ENCODE data around the gene PTGDR.
A peak's percentile ranks its signal among the peaks of the same experiment; 100 is the strongest.

Gene PTGDR

GRCh38 chr14:52265253-52265652 lies 2.2 kb upstream of the PTGDR start:
- DNase-seq (ENCODE audit: low spot score), result no peak

DNA sequence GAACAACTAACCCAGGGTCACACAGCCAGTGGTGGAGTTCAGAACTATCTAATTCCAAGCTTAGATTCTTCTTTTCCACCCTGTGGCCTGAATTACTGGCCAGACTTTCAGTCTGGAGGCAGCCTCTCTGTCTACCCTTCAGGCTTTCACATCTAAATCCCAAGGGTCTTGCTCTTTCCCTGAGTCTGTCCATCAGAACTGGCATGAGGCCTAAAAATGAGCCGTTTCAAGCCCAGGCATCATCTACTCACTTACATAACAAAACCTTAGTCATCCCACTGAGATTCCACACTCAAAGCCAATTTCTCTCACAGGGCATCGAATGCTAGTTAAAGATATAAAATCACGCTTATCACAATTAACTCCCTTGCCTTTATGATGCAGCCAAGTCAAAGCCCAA lies 1.3 kb upstream of the PTGDR start:
- no peak for DNase-seq (ENCODE audit: low spot score)

DNA sequence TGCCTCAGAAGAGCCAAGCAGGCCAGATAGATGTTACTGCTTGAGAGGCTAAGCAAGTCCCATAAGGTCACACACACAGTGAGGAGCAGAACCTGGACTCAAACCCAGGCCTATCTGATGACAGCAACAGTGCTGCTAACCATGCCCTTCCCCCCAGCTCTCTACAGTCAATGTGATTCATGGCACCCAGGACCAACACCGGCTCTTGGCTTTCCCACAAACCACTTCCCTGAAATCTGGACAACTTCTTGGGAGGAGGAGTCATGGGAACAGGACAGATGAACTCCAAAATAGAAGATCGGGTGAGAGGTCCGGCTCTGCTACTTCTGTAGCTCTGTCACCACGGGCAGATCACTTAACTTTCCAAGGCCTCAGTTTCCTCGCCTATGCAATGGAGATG lies 716 bp upstream of the PTGDR start:
- DNase-seq (ENCODE audit: low spot score), result no peak

DNA sequence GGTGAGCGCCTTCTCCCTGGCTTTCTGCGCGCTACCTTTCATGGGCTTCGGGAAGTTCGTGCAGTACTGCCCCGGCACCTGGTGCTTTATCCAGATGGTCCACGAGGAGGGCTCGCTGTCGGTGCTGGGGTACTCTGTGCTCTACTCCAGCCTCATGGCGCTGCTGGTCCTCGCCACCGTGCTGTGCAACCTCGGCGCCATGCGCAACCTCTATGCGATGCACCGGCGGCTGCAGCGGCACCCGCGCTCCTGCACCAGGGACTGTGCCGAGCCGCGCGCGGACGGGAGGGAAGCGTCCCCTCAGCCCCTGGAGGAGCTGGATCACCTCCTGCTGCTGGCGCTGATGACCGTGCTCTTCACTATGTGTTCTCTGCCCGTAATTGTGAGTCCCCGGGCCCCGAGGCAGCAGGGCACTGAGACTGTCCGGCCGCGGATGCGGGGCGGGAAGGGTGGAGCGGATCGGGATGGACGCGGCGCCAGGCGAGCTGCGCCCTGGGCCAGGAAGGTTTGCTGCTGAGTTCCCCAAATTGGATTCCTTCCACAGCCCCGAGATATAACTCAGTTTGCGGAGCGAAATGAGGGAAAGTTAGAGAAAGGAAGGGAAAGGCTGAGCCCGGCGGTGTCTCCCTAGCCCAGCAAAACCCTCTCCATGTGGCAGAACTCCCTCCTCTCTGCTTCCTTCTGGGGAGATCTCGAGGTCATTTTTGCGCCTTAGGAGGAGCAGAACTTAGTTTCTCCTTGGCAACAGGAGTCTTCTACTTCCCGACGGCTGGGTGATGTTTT lies 972 bp downstream of the PTGDR start:
- no peak for DNase-seq (ENCODE audit: low spot score)

DNA sequence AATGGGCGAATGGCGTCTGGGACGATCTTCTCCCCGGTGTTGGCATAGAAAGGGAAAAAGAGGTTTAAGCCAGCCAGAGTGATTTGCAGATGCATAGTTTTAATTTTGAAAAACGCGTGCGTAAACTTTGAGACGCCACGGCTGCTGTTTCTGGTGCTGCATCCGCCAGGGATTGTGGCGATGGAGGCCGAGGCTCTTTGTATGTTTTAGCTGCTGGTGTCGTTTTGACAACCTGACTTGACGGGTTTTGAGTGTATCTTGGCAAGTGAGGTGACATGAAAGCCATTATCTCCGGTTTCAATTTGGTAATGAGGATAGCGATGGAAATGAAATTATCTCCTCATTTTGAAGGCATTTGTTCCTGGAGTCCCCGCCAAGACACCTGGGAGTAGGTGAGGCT lies 1.6 kb downstream of the PTGDR start:
- DNase-seq (ENCODE audit: low spot score), result no peak

GRCh38 chr14:52269982-52270381 lies 2.5 kb downstream of the PTGDR start:
- no peak for DNase-seq (ENCODE audit: low spot score)

DNA sequence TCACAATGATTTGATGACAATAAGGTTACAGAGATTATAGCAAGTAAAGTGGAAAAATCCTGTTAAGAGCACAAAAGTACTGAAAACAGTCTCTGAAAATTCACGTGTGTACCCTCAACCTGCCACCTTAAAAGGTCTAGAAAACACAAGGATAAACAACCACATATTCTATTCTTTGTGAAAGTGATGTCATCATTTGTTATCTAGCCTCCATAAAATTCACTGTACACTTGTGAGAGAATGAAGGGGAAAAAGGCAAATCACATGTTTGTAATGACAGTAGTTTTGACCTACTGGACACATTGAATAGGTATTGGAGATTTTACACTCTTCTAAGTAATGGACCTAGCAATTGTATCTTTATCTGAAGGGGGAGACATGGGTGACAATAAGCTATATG lies 4.0 kb downstream of the PTGDR start:
- no peak for DNase-seq (ENCODE audit: low spot score)

DNA sequence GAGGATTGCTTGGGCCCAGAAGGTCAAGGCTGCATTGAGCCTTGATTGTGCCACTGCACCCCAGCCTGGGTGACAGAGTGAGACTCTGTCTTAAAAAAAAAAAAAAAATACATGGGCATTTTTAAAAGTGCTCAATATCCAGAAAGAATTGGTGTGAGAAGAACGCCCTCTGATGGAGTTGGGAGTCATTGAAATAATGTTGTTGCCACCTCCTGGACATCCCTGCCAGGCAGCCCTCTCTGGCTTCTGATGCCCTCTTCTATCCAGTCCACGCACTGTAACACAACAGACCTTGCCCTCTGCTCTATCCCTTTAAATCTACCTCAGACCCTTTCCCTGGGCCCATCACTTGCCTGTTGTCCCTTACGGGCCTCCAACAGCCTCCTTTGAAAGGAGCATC lies 4.9 kb downstream of the PTGDR start:
- DNase-seq (ENCODE audit: low spot score), result peak; percentile 25

GRCh38 chr14:52275372-52275771 lies 7.9 kb downstream of the PTGDR start:
- no peak for DNase-seq (ENCODE audit: low spot score)

- no peak for DNase-seq (ENCODE audit: low spot score)
Measured at GRCh38 chr14:52277552-52277951, 10.1 kb downstream of the PTGDR start.

DNA sequence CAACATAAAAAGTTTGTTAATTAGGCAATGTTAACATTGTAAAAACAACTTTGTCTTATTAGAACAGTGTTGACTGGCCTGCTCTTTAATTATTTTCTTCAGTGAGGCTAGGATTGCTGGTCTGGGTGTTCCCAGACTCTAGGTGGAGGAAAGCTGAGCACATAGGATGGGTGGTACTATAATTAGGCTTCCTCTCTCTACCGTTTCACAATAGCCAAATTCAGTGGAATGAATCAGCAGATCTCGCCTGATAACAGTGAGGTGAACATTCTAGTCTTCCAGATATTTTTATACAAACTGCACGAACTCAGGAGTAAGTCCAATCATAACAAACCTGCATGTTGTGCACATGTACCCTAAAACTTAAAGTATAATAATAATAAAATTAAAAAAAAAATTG lies 11.9 kb downstream of the PTGDR start:
- no peak for DNase-seq (ENCODE audit: low spot score)

GRCh38 chr14:52283099-52283498 lies 15.6 kb downstream of the PTGDR start:
- no peak for DNase-seq (ENCODE audit: low spot score)

DNA sequence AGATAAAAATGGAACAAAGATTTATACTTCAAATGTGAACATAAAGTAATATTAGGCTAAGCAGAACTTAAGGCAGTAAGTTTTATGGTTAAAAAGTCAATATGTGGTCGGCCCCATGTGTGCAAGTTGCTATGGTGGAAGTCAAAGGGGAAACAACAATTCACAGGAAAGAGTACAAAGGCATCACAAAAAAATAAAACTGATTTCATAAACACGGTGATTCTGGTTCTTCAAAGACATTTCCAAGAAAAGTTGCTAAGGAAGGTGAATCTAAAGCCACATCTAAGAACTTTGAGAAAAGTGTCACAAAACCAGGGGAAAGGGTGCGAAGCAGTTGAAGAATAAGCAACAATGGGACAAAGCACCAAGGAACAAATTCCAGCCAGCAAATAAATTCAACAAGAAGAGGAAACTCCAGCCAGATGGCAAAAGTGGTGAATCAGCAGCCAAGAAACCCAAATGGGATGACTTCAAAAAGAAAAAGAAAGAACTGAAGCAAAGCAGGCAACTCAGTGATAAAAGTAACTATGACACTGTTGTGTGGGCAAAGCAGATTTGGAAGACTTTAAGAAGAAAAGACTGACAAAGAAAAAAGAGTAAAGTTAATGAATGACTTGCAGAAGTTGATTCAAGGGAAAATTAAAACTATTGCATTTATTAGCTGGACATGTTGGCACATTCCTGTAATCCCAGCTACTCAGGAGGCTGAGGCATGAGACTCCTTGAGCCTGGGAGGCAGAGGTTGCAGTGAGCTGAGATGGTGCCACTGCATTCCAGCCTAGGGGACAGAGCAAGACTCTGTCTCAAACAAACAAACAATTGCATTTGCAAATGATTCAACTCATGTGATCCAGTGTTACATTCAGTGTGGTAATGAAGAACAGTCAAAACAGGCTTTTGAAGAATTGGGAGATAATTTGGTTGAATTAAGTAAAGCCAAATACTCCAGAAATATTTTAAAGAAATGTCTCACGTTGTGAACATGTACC lies 19.5 kb downstream of the PTGDR start:
- no peak for DNase-seq (ENCODE audit: low spot score)

GRCh38 chr14:52296378-52296777 lies 28.9 kb downstream of the PTGDR start:
- no peak for DNase-seq (ENCODE audit: low spot score)

- no peak for DNase-seq (ENCODE audit: low spot score)
Measured at GRCh38 chr14:52298795-52299194, 31.3 kb downstream of the PTGDR start.

DNA sequence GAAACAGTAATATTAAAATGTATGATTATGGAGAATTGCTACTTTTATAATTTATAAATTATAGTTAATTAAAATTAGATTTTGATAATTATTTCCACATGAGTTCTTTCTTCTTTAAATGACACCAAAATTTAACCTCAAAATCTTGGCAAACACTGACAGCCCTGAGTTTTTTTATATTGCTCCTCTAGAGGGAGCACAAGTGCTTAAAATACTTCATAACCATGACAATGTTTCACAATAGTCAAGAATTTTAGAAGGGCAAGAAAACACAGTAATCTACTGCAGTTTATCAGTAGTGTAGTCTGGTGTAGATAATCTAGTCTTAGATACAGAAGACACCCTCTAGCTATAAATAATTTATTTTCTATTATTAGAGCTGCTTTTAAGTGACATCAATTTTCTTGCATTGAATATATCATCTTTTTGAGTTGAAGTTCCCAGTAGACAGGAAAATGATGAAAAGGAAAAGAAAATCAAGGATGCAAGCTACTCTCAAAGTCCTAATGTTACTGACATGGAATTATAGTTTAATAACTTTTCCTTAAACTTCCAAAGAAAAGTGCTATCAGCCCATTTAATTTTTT lies 32.3 kb downstream of the PTGDR start:
- peak; percentile 30 for DNase-seq (ENCODE audit: low spot score)

GRCh38 chr14:52303236-52303635 lies 35.7 kb downstream of the PTGDR start:
- no peak for DNase-seq (ENCODE audit: low spot score)

DNA sequence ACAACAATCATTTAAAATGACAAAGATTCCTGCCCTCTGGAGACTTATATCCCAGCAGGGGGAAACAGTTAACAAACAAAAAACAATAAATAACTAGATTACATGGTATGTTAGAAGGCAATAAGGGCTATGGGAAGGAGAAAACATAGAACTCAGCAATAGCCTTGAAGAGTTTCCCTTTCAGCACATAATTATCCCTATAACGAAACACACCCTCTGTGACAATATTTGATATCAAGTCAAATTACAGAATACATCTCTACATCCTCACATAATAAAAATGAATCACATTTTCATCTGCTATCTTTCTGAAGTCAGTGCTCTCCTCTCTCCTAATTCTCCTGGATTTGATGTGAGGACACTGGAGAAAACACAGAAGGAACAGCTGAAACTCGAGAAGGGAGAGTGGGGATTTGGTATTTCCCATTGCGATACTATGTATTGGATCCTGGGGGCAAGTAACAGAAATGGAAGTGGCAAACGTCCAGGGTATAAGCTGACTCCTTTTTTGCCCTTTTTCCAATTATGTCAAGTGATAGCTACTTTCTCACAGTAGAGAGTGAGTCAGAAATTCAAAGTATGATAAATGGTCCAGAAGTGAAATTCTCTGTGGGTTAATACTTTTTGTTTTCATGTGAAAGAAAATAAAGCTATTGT lies 36.9 kb downstream of the PTGDR start:
- no peak for DNase-seq (ENCODE audit: low spot score)

DNA sequence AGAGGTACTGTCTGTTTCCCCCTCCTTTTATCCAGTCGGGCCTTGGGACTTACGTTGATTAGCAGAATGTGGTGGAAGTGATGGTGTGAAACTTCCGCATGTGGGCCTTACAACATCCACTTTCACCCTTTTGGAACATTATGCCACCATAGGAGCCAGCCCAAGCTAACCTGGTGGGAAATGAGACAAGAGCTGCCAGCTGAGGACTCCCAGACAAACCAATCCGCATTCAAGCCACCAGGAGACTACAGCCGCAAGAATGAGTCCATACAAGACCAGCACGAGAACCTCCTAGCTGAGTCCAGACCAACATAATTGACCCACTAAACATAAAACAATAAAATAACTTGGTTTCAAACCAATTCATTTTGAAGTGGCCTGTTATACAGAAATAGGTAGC lies 37.5 kb downstream of the PTGDR start:
- DNase-seq (ENCODE audit: low spot score), result no peak

DNA sequence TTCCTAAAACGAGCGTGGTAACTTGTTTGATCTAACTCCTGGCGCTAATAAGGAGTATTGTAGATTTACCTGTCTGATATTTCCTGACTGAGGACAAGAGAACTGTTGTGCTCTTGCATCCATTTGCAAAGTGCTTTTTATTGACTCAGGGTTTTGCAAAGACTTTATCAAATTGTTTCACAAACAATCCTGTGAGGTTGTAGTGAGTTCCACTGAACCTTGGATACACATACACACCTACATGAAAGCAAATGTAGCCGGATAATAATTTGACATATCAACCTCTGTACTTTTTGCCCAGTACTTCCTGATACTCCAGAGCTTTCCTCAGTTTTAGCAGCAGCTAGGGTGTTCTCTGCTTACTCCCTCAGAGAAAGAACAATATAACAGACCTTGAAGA lies 39.9 kb downstream of the PTGDR start:
- DNase-seq (ENCODE audit: low spot score), result no peak

GRCh38 chr14:52307905-52308304 lies 40.4 kb downstream of the PTGDR start:
- DNase-seq (ENCODE audit: low spot score), result no peak

DNA sequence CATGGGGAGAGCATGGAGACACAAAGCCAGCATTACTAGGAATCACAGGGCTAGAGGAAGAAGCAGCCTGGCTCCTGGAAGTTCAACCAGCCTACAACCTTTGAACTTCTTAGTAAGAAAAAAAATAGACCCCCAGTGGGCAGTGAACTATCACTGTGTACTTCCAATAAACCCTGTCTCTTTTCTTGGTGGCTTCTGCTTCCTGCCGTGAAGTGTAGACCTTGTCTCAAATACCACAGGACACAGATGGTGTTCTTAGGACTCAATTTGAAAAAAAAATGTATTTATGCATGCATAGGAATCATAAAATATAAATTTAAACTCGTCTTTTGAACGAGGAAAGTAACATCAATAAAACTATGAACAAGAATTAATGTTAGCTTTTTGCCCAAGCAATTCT lies 43.0 kb downstream of the PTGDR start:
- no peak for DNase-seq (ENCODE audit: low spot score)

Measured in HuH-7.5 (cell line).